Retinal pigment epithelial cell (primary cell): Measurements from ENCODE around the gene HS3ST4.

Experiments used
- DNase-seq: peaks from one replicate; pipeline ENCODE4 v3.0.0-alpha.2; 2010; ENCODE audit warnings: low read depth
- H3K4me3 ChIP-seq: 2 replicates; pipeline ENCODE4 v1.5.1; 2011; ENCODE audit warnings: mild to moderate bottlenecking, low read length, control low read depth, moderate library complexity
- TF ChIP-seq, protein P1 (sequence below): conservative IDR thresholded peaks from 2 replicates; pipeline ENCODE4 v1.5.1; 2011; ENCODE audit warnings: low read depth, low read length, control low read depth, inconsistent platforms

HS3ST4 gene

DNA sequence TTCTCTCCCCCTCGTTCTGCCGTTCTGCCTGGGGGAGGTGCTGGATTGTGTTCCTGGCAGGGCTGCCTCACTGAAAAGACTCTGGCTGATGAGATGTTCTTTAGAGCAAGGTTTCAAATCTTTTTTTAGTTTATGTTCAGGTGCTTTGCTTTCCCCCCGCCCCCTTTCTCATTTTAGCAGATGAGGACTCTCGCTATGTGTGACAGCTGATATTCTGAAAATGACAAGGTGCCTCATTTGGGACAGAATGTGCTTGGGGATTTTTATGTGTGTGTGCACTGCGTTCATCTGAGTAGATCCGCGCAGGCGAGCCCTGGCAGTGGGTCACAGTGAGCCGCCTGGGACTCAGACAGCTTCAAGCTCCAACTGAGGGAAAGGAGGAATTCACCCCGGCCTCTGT is 205.9 kb downstream of the HS3ST4 start:
- DNase-seq, result no peak
- TF ChIP-seq, protein P1, sequence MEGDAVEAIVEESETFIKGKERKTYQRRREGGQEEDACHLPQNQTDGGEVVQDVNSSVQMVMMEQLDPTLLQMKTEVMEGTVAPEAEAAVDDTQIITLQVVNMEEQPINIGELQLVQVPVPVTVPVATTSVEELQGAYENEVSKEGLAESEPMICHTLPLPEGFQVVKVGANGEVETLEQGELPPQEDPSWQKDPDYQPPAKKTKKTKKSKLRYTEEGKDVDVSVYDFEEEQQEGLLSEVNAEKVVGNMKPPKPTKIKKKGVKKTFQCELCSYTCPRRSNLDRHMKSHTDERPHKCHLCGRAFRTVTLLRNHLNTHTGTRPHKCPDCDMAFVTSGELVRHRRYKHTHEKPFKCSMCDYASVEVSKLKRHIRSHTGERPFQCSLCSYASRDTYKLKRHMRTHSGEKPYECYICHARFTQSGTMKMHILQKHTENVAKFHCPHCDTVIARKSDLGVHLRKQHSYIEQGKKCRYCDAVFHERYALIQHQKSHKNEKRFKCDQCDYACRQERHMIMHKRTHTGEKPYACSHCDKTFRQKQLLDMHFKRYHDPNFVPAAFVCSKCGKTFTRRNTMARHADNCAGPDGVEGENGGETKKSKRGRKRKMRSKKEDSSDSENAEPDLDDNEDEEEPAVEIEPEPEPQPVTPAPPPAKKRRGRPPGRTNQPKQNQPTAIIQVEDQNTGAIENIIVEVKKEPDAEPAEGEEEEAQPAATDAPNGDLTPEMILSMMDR, result no peak
- H3K4me3 ChIP-seq, result no peak overlapping the region

DNA sequence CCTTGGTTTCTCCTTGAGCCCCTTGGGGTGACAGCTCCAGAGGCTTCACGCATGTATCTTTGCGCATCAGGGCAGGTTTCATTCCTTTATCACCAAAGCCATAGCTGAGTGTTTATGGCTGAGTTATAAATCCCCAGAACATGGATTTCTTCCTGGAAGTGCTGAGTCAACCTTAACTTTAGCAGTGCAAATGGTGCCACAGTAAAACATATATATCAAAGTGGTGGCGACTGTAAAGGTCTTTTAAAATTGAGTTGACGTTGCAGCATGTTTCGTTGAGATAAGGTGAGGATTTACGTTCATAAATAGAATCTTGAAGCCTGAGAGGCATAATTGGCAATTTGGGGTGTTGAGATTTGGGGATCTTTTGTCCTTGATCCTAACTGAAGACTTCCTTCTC is 214.1 kb downstream of the HS3ST4 start:
- TF ChIP-seq, protein P1, result no peak
- no peak for DNase-seq
- no peak overlapping the region for H3K4me3 ChIP-seq

DNA sequence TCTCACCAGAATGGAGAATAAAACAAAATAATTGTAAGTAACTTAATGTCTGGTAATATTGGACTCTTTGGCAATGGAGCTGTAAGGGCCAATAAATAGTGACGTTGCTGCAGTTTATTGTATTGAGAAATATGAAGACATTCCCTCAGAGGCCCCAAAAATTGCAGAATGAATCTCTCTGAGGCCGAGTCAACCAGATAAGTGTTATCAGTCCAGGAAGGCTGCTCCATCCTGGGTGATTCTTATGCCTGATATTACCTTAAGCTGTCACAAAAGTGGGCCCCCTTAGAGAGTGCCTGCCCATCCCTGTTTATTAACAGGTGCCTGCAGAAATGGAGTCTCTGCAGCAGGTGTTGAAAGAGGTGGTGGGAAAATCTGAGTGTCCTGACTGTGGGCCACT is 219.2 kb downstream of the HS3ST4 start:
- DNase-seq, result no peak
- TF ChIP-seq, protein P1, result no peak

DNA sequence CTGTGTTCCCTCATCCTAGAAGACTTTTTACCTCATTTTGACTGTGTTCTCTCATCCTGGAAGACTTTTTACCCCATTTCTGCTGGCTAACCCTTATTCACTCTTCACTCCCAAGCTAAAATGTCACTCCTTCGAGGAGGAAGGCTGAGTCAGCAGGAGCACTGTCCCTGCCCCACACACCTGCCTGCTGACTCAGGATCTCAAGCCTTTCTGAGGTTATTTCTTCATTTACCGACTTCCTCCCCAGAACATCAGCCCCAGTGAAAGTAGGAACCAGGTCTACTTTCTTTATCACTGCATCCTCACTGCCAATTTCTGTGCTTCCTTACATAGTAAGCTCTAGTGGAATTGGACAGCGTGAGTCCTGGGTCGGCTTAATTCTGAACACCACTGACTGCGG is 220.6 kb downstream of the HS3ST4 start:
- no peak overlapping the region for H3K4me3 ChIP-seq
- TF ChIP-seq, protein P1, result no peak
- DNase-seq, result no peak

More for the DNA sequence above, 219.2 kb downstream of the HS3ST4 start:
- H3K4me3 ChIP-seq, result no peak overlapping the region

DNA sequence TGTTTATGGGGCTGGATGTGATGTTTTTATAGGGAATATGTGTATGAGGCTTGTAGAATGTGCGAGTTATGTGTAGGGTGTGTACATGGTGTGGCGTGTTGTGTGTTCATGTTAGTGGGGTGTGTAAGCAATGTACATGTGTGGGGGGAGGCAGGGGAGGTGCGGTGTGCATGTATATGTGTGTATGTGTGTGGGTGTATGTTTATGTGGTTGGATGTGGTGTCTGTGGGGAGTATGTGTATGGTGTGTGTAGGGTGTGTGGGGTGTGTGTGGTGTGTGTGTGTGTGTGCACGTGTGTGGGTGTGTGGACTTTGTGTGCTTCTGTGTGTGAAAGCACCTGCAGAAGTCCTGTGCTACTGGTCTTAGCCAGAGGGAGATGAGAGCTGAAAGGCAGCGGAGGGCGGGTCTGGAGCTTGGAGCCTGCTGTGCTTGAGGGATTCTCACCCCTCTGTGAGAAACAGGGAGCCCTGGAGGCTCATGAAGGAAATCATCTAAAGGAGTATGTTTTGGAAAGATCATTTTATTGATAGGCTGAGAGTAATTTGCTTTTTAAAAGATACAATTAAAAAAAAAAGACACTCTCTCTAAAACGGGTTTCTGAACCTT is 222.7 kb downstream of the HS3ST4 start:
- TF ChIP-seq, protein P1, result no peak
- H3K4me3 ChIP-seq, result no peak overlapping the region
- DNase-seq, result no peak

DNA sequence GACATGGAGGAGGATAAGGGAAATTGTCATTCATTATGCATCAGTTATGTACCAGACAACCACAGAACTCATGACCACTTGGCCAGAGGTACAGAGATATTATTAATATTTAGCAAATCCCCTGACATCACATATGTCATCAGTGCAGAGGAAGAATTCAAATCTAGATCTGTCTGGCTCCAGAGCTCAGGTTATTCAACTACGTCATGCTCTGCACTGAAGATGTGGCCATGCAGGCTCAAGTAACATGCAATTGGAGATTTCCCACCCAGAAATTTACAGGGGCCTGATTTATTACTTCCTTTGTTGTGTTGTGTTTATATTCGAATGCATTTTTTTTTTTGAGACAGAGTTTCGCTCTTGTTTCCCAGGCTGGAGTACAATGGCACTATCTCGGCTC is 224.3 kb downstream of the HS3ST4 start:
- H3K4me3 ChIP-seq, result no peak overlapping the region
- TF ChIP-seq, protein P1, result no peak
- DNase-seq, result no peak

DNA sequence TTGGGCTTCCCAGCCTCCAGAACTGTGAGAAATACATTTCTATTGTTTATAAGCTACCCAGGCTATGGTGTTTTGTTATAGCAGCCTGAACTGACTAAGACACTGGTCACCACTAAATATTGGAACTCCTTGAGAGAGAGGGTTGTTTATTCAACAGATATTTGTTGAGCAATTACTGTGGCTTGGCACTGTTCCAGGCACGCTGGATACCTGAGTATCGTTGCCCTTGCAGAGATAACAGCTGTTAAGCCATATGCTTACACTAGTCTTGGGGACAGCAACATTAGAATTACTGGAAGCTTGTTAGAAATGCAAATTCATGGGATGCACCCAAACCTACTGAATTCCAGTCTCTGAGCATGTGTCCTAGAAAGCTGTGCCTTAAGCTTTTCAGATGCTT is 230.7 kb downstream of the HS3ST4 start:
- TF ChIP-seq, protein P1, result no peak
- H3K4me3 ChIP-seq, result no peak overlapping the region
- no peak for DNase-seq
